MG63 (cell line): ENCODE data around the gene PTPRN2. TPM values are rescaled to one million over a fixed set of nuclear protein-coding genes. Genes with fewer than 3 reads are reported as not detected.
"Not testable (repeated sequence)": the region's sequence is repeated elsewhere in the genome, so short reads cannot be mapped to it uniquely, and the experiment has no call there.

Experiments used
- DNase-seq: peaks from one replicate; pipeline ENCODE4 v3.0.0-alpha.2; 2020
- H3K27me3 ChIP-seq: fragments of 250-450 bp; sonication (Bioruptor Pico); 2 replicates; pipeline ENCODE4 v1.5.1; 2020; ENCODE audit warnings: mild to moderate bottlenecking, moderate library complexity
- H3K36me3 ChIP-seq: fragments of 250-450 bp; sonication (Bioruptor Pico); 2 replicates; pipeline ENCODE4 v1.5.1; 2020; ENCODE audit warnings: mild to moderate bottlenecking, moderate library complexity
- H3K4me3 ChIP-seq: fragments of 250-450 bp; sonication (Bioruptor Pico); 2 replicates; pipeline ENCODE4 v1.5.1; 2020; ENCODE audit warnings: mild to moderate bottlenecking, moderate library complexity
- H3K9me3 ChIP-seq: fragments of 250-450 bp; sonication (Bioruptor Pico); 2 replicates; pipeline ENCODE4 v1.5.1; 2020; ENCODE audit warnings: mild to moderate bottlenecking, moderate library complexity
- total RNA-seq: library from RNA; depleted of rRNA; stranded (reverse); fragments of >200 nt; shearing (Covaris generic); gene quantifications from 2 replicates; pipeline ENCODE4 v1.2.3, GENCODE V29; 2014; ENCODE audit warnings: low replicate concordance

PTPRN2 gene
- total RNA-seq, 1 experiment from 2014 or later: 0.16 TPM

- not testable (repeated sequence) for H3K4me3 ChIP-seq, DNase-seq, H3K27me3 ChIP-seq, H3K36me3 ChIP-seq, H3K9me3 ChIP-seq
These were observed 65.8 kb downstream of the PTPRN2 start for GRCh38 chr7:158521795-158522194.

GRCh38 chr7:158520825-158521224, 66.8 kb downstream of the PTPRN2 start:
- DNase-seq: no peak
- H3K4me3 ChIP-seq: no peak overlapping the region
- no peaks in the 10 kb centered on the region for H3K36me3 ChIP-seq
- H3K27me3 ChIP-seq: no peaks in the 10 kb centered on the region
- H3K9me3 ChIP-seq: no peaks in the 10 kb centered on the region

GRCh38 chr7:158519633-158520174, 67.9 kb downstream of the PTPRN2 start:
- DNase-seq: no peak
- Histone ChIP-seq H3K4me3 (no peak overlapping the region), H3K36me3 (no peaks in the 10 kb centered on the region), H3K27me3 (no peaks in the 10 kb centered on the region), H3K9me3 (no peaks in the 10 kb centered on the region)

GRCh38 chr7:158518980-158519632, 68.5 kb downstream of the PTPRN2 start:
- no peaks in the 10 kb centered on the region for H3K27me3 ChIP-seq
- no peak for DNase-seq
- H3K9me3 ChIP-seq: no peaks in the 10 kb centered on the region
- no peaks in the 10 kb centered on the region for H3K36me3 ChIP-seq
- no peak overlapping the region for H3K4me3 ChIP-seq

GRCh38 chr7:158517571-158517970, 70.1 kb downstream of the PTPRN2 start:
- Histone ChIP-seq H3K27me3 (no peaks in the 10 kb centered on the region), H3K9me3 (no peaks in the 10 kb centered on the region), H3K4me3 (no peak overlapping the region), H3K36me3 (no peaks in the 10 kb centered on the region)
- no peak for DNase-seq

GRCh38 chr7:158517072-158517471, 70.6 kb downstream of the PTPRN2 start:
- Histone ChIP-seq H3K36me3 (no peaks in the 10 kb centered on the region), H3K27me3 (no peaks in the 10 kb centered on the region), H3K4me3 (no peak overlapping the region), H3K9me3 (no peaks in the 10 kb centered on the region)
- DNase-seq: no peak

GRCh38 chr7:158516524-158516923, 71.1 kb downstream of the PTPRN2 start:
- Histone ChIP-seq H3K4me3 (no peak overlapping the region), H3K36me3 (no peaks in the 10 kb centered on the region), H3K27me3 (no peaks in the 10 kb centered on the region), H3K9me3 (no peaks in the 10 kb centered on the region)
- DNase-seq: no peak

- no peak overlapping the region for H3K4me3 ChIP-seq
- no peaks in the 10 kb centered on the region for H3K27me3 ChIP-seq
- H3K9me3 ChIP-seq: no peaks in the 10 kb centered on the region
- no peaks in the 10 kb centered on the region for H3K36me3 ChIP-seq
- no peak for DNase-seq
These were observed 74.8 kb downstream of the PTPRN2 start for GRCh38 chr7:158512869-158513268.

GRCh38 chr7:158512042-158512441, 75.6 kb downstream of the PTPRN2 start:
- DNase-seq: no peak
- H3K9me3 ChIP-seq: no peaks in the 10 kb centered on the region
- no peak overlapping the region for H3K4me3 ChIP-seq
- no peaks in the 10 kb centered on the region for H3K36me3 ChIP-seq
- no peaks in the 10 kb centered on the region for H3K27me3 ChIP-seq

GRCh38 chr7:158508802-158509385, 78.7 kb downstream of the PTPRN2 start:
- Histone ChIP-seq H3K9me3 (no peaks in the 10 kb centered on the region), H3K36me3 (no peaks in the 10 kb centered on the region), H3K27me3 (no peaks in the 10 kb centered on the region), H3K4me3 (no peak overlapping the region)
- DNase-seq: no peak

GRCh38 chr7:158508321-158508720, 79.3 kb downstream of the PTPRN2 start:
- H3K9me3 ChIP-seq, H3K4me3 ChIP-seq, H3K36me3 ChIP-seq, H3K27me3 ChIP-seq: not testable (repeated sequence)
- peak; percentile 20 for DNase-seq

- no peaks in the 10 kb centered on the region for H3K27me3 ChIP-seq
- DNase-seq: no peak
- no peaks in the 10 kb centered on the region for H3K36me3 ChIP-seq
- no peaks in the 10 kb centered on the region for H3K9me3 ChIP-seq
- no peak overlapping the region for H3K4me3 ChIP-seq
These were observed 79.7 kb downstream of the PTPRN2 start for GRCh38 chr7:158507917-158508316.

GRCh38 chr7:158507175-158507574, 80.4 kb downstream of the PTPRN2 start:
- not testable (repeated sequence) for H3K27me3 ChIP-seq, H3K9me3 ChIP-seq, H3K36me3 ChIP-seq, DNase-seq, H3K4me3 ChIP-seq

- Histone ChIP-seq H3K4me3 (no peak overlapping the region), H3K9me3 (no peaks in the 10 kb centered on the region), H3K36me3 (no peaks in the 10 kb centered on the region), H3K27me3 (no peaks in the 10 kb centered on the region)
- no peak for DNase-seq
These were observed 81.0 kb downstream of the PTPRN2 start for GRCh38 chr7:158506626-158507025.

GRCh38 chr7:158505683-158506082, 81.9 kb downstream of the PTPRN2 start:
- Histone ChIP-seq H3K27me3 (no peaks in the 10 kb centered on the region), H3K36me3 (no peaks in the 10 kb centered on the region), H3K9me3 (no peaks in the 10 kb centered on the region), H3K4me3 (no peak overlapping the region)
- DNase-seq: no peak

GRCh38 chr7:158502068-158502750, 85.4 kb downstream of the PTPRN2 start:
- Histone ChIP-seq H3K4me3 (no peak overlapping the region), H3K9me3 (no peaks in the 10 kb centered on the region), H3K27me3 (no peaks in the 10 kb centered on the region), H3K36me3 (no peaks in the 10 kb centered on the region)
- DNase-seq: no peak

GRCh38 chr7:158501393-158502067, 86.1 kb downstream of the PTPRN2 start:
- no peak overlapping the region for H3K4me3 ChIP-seq
- H3K27me3 ChIP-seq: no peaks in the 10 kb centered on the region
- H3K36me3 ChIP-seq: no peaks in the 10 kb centered on the region
- DNase-seq: no peak
- no peaks in the 10 kb centered on the region for H3K9me3 ChIP-seq
